A673 (cell line): ENCODE results near the gene SBK2. TPM values are rescaled to one million over a fixed set of nuclear protein-coding genes. Genes with fewer than 3 reads are reported as not detected.

ENCODE experiments used
- BruUV-seq: library from RNA; stranded (reverse); fragments of 400-500 nt; replicated peaks from 2 replicates; lab custom pipeline; 2021; lab: Mats Ljungman, UMichigan
- CTCF ChIA-PET: fragments of 300-600 bp; sonication (Branson Sonifier 250); formaldehyde crosslinking; loops from one replicate; lab custom pipeline; 2022; ENCODE audit warnings: antibody characterized with exemption; lab: Charles Lee
- POLR2A ChIA-PET: fragments of 300-600 bp; sonication (Branson Sonifier 250); formaldehyde crosslinking; loops from one replicate; lab custom pipeline; 2022; ENCODE audit warnings: antibody characterized with exemption; ENCODE audit not compliant: low non-redundant PET; lab: Charles Lee
- DNase-seq: peaks from one replicate; pipeline ENCODE4 v3.0.0-alpha.2; 2015; ENCODE audit warnings: low spot score
- H3K27ac ChIP-seq: fragments of 200-600 bp; sonication (generic); 2 replicates; pipeline ENCODE4 v1.5.1; 2016; ENCODE audit warnings: mixed run types, low read depth, mild to moderate bottlenecking, mixed read lengths, antibody characterized with exemption, low read length; ENCODE audit not compliant: poor library complexity, severe bottlenecking
- H3K27me3 ChIP-seq: fragments of 200-600 bp; sonication (generic); replicated peaks from 2 replicates; pipeline ENCODE4 v1.6.1; 2017; ENCODE audit warnings: mixed run types, low read depth, mild to moderate bottlenecking, mixed read lengths, antibody characterized with exemption, low read length; ENCODE audit not compliant: insufficient read depth, poor library complexity
- H3K36me3 ChIP-seq: fragments of 200-600 bp; sonication (generic); 2 replicates; pipeline ENCODE4 v1.6.1; 2016; ENCODE audit warnings: mixed run types, mild to moderate bottlenecking, mixed read lengths, antibody characterized with exemption, low read length; ENCODE audit not compliant: insufficient read depth, poor library complexity, severe bottlenecking
- H3K4me1 ChIP-seq: fragments of 200-600 bp; sonication (generic); 2 replicates; pipeline ENCODE4 v1.6.1; 2017; ENCODE audit warnings: mixed run types, mild to moderate bottlenecking, mixed read lengths, antibody characterized with exemption, low read length; ENCODE audit not compliant: insufficient read depth, poor library complexity, severe bottlenecking
- H3K4me3 ChIP-seq: fragments of 200-600 bp; sonication (generic); 2 replicates; pipeline ENCODE4 v1.5.1; 2016; ENCODE audit warnings: low read depth, mixed run types, mild to moderate bottlenecking, mixed read lengths, low read length; ENCODE audit not compliant: poor library complexity, severe bottlenecking
- H3K9me3 ChIP-seq: fragments of 200-600 bp; sonication (generic); 2 replicates; pipeline ENCODE4 v1.6.1; 2016; ENCODE audit warnings: mixed run types, low read depth, mild to moderate bottlenecking, mixed read lengths, antibody characterized with exemption, low read length; ENCODE audit not compliant: poor library complexity, severe bottlenecking
- CTCF ChIP-seq: fragments of 300-800, 200-600 bp; sonication (generic); conservative IDR thresholded peaks from 2 replicates; pipeline ENCODE4 v1.5.1; 2017; ENCODE audit warnings: low read depth, mild to moderate bottlenecking, antibody characterized with exemption, low read length, moderate library complexity, mixed read lengths
- EZH2 ChIP-seq: fragments of 200-600 bp; sonication (generic); IDR thresholded peaks from 2 replicates; pipeline ENCODE4 v1.6.1; 2017; ENCODE audit warnings: borderline replicate concordance, low read depth, mild to moderate bottlenecking, mixed read lengths, antibody characterized with exemption, low read length; ENCODE audit not compliant: poor library complexity, severe bottlenecking
- intact Hi-C: fragments of 100-400 bp; cut with micrococcal nuclease; formaldehyde crosslinking; loops from one replicate; pipeline ENCODE4 v1.10.0; 2022; ENCODE audit not compliant: unreplicated experiment
- total RNA-seq: library from RNA; stranded (reverse); gene quantifications from 2 replicates; pipeline ENCODE4 v1.2.3, GENCODE V29; 2021

The SBK2 gene
- total RNA-seq, 1 experiment from 2014 or later = not detected

DNA sequence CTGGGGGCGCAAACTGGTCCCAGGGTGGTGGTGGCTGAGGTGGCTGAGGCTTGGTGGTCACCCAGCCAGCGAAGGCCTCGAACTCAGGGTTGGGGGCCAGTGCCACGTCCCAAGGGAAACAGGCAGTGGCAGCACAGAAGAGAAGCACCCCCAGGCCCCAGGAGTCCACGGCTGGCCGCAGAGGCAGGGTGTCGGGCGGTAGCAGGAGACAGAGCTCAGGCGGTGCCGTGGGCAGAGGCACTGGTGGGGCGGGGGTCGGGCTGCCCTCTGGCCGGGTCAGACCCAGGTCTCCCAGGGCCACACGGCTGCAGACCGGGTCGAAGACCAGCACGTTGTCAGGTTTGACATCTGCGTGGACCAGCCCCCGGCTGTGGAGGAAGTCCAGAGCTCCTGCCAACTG, 4.2 kb upstream of the SBK2 start:
- Histone ChIP-seq H3K36me3 (no peaks in the 10 kb centered on the region), H3K27me3 (no peaks in the 10 kb centered on the region), H3K9me3 (no peaks in the 10 kb centered on the region), H3K4me1 (no peaks in the 10 kb centered on the region), H3K27ac (no peak overlapping the region), H3K4me3 (no peak overlapping the region)
- BruUV-seq = no TSS peak
- CTCF ChIA-PET = no interaction called here
- no peak for TF ChIP-seq EZH2
- no peak for TF ChIP-seq CTCF
- intact Hi-C loops = no loop called here
- POLR2A ChIA-PET = no interaction called here
- DNase-seq = no peak

GRCh38 chr19:55540619-55541018, 3.7 kb upstream of the SBK2 start:
- ChIA-PET POLR2A (no interaction called here), CTCF (no interaction called here)
- H3K4me3 ChIP-seq = no peak overlapping the region
- no peaks in the 10 kb centered on the region for H3K36me3 ChIP-seq
- no peaks in the 10 kb centered on the region for H3K9me3 ChIP-seq
- no peak overlapping the region for H3K27ac ChIP-seq
- H3K27me3 ChIP-seq = no peaks in the 10 kb centered on the region
- intact Hi-C loops = no loop called here
- no peaks in the 10 kb centered on the region for H3K4me1 ChIP-seq
- no peak for DNase-seq
- no TSS peak for BruUV-seq
- no peak for TF ChIP-seq CTCF
- no peak for TF ChIP-seq EZH2

- ChIA-PET POLR2A (no interaction called here), CTCF (no interaction called here)
These were observed 2.4 kb upstream of the SBK2 start for GRCh38 chr19:55539090-55539984.

More at GRCh38 chr19:55539090-55539984, 2.4 kb upstream of the SBK2 start:
- H3K27me3 ChIP-seq = no peaks in the 10 kb centered on the region
- no peak for DNase-seq
- no peak overlapping the region for H3K27ac ChIP-seq
- intact Hi-C loops = no loop called here
- no peaks in the 10 kb centered on the region for H3K9me3 ChIP-seq
- H3K4me1 ChIP-seq = no peaks in the 10 kb centered on the region
- BruUV-seq = no TSS peak
- H3K36me3 ChIP-seq = no peaks in the 10 kb centered on the region
- no peak for TF ChIP-seq EZH2
- TF ChIP-seq CTCF = no peak
- H3K4me3 ChIP-seq = no peak overlapping the region
